OCI-LY7 (cell line): Measurements from ENCODE around the gene RSAD1. TPM values are rescaled to one million over a fixed set of nuclear protein-coding genes. Genes with fewer than 3 reads are reported as not detected.

ENCODE experiments used
- BruUV-seq: library from RNA; stranded (reverse); fragments of 400-500 nt; replicated peaks from 2 replicates; lab custom pipeline; 2021; lab: Mats Ljungman, UMichigan
- CTCF ChIA-PET: fragments of 300-600 bp; sonication (Branson Sonifier 250); formaldehyde crosslinking; loops from one replicate; lab custom pipeline; 2022; ENCODE audit warnings: antibody characterized with exemption; ENCODE audit not compliant: unreplicated experiment; lab: Charles Lee
- POLR2A ChIA-PET: fragments of 300-600 bp; sonication (Branson Sonifier 250); formaldehyde crosslinking; loops from one replicate; lab custom pipeline; 2022; ENCODE audit warnings: antibody characterized with exemption; lab: Charles Lee
- DNase-seq: peaks from one replicate; pipeline ENCODE4 v3.0.0-alpha.2; 2015; ENCODE audit warnings: low spot score
- H2AFZ ChIP-seq: fragments of 200-600 bp; sonication (generic), shearing (Covaris generic); 2 replicates; pipeline ENCODE4 v1.6.1; 2014; ENCODE audit warnings: mild to moderate bottlenecking, antibody characterized with exemption, low read length, moderate library complexity
- H3K27ac ChIP-seq: fragments of 200-600 bp; sonication (generic); 2 replicates; pipeline ENCODE4 v1.5.1; 2014; ENCODE audit warnings: mixed run types, low read depth, mild to moderate bottlenecking, moderate library complexity, low read length, inconsistent platforms; ENCODE audit not compliant: poor library complexity, severe bottlenecking
- H3K36me3 ChIP-seq: fragments of 200-600 bp; sonication (generic); 2 replicates; pipeline ENCODE4 v1.6.1; 2014; ENCODE audit warnings: mild to moderate bottlenecking, antibody characterized with exemption, low read length, moderate library complexity, mixed read lengths; ENCODE audit not compliant: insufficient read depth
- H3K4me1 ChIP-seq: fragments of 200-600 bp; sonication (generic); 2 replicates; pipeline ENCODE4 v1.5.1; 2014; ENCODE audit warnings: mild to moderate bottlenecking, low read length; ENCODE audit not compliant: insufficient read depth, poor library complexity, severe bottlenecking
- H3K4me2 ChIP-seq: fragments of 200-600 bp; sonication (generic); 2 replicates; pipeline ENCODE4 v1.6.1; 2014; ENCODE audit warnings: mild to moderate bottlenecking, low read length
- H3K4me3 ChIP-seq: fragments of 200-600 bp; sonication (generic); 2 replicates; pipeline ENCODE4 v1.5.1; 2014; ENCODE audit warnings: mild to moderate bottlenecking, low read depth, low read length; ENCODE audit not compliant: poor library complexity, severe bottlenecking
- H3K79me2 ChIP-seq: fragments of 200-600 bp; sonication (generic); 2 replicates; pipeline ENCODE4 v1.6.1; 2016; ENCODE audit warnings: low read depth, mild to moderate bottlenecking, low read length, moderate library complexity, mixed read lengths; ENCODE audit not compliant: insufficient read depth
- H3K9me2 ChIP-seq: fragments of 200-600 bp; sonication (generic); 2 replicates; pipeline ENCODE4 v1.6.1; 2016; ENCODE audit warnings: mild to moderate bottlenecking, low read length, mixed read lengths; ENCODE audit not compliant: insufficient read depth
- H3K9me3 ChIP-seq: fragments of 200-600 bp; sonication (generic); 2 replicates; pipeline ENCODE4 v1.6.1; 2014; ENCODE audit warnings: mild to moderate bottlenecking, mixed run types, low read length, mixed read lengths
- H4K20me1 ChIP-seq: fragments of 200-600 bp; sonication (generic); 2 replicates; pipeline ENCODE4 v1.6.1; 2014; ENCODE audit warnings: mild to moderate bottlenecking, antibody characterized with exemption, low read length, moderate library complexity, mixed read lengths; ENCODE audit not compliant: insufficient read depth
- EZH2phosphoT487 ChIP-seq: fragments of 200-600 bp; sonication (generic); IDR thresholded peaks from 2 replicates; pipeline ENCODE4 v1.6.1; 2018; ENCODE audit warnings: low read depth, borderline replicate concordance, mild to moderate bottlenecking, mixed run types, antibody characterized with exemption, low read length, moderate library complexity, mixed read lengths
- intact Hi-C: fragments of 100-400 bp; cut with micrococcal nuclease; formaldehyde crosslinking; loops from one replicate; pipeline ENCODE4 v1.10.0; 2022; ENCODE audit not compliant: unreplicated experiment
- total RNA-seq, 2 experiments: library from RNA; depleted of rRNA in 1 of 2; stranded (reverse); fragments of >200 nt in 1 of 2; shearing (Covaris generic) in 1 of 2; gene quantifications; 2 replicates each; pipeline ENCODE4 v1.2.3, GENCODE V29; 2014 to 2022
- TF ChIP-seq, protein P1 (sequence below): fragments of 200-600 bp; sonication (generic); conservative IDR thresholded peaks from 2 replicates; pipeline ENCODE4 v1.5.1; 2014; ENCODE audit warnings: mild to moderate bottlenecking, antibody characterized with exemption, low read length, moderate library complexity, mixed read lengths

RSAD1 gene
- total RNA-seq, 2 experiments from 2014 or later = 22.6 to 27.9 TPM

- Histone ChIP-seq H3K27ac (no peak overlapping the region), H3K9me3 (no peaks in the 10 kb centered on the region), H2AFZ (no peak overlapping the region), H3K79me2 (no peaks in the 10 kb centered on the region), H3K4me1 (no peaks in the 10 kb centered on the region), H3K4me2 (no peak overlapping the region), H3K36me3 (no peaks in the 10 kb centered on the region), H3K9me2 (no peaks in the 10 kb centered on the region), H4K20me1 (no peaks in the 10 kb centered on the region), H3K4me3 (no peak overlapping the region)
- POLR2A ChIA-PET = interaction anchor here (1.3 kb wide), 1 partner anchor 13 kb away, joined by 3 read pairs; no protein-coding TSS in a partner anchor
- TF ChIP-seq, protein P1, sequence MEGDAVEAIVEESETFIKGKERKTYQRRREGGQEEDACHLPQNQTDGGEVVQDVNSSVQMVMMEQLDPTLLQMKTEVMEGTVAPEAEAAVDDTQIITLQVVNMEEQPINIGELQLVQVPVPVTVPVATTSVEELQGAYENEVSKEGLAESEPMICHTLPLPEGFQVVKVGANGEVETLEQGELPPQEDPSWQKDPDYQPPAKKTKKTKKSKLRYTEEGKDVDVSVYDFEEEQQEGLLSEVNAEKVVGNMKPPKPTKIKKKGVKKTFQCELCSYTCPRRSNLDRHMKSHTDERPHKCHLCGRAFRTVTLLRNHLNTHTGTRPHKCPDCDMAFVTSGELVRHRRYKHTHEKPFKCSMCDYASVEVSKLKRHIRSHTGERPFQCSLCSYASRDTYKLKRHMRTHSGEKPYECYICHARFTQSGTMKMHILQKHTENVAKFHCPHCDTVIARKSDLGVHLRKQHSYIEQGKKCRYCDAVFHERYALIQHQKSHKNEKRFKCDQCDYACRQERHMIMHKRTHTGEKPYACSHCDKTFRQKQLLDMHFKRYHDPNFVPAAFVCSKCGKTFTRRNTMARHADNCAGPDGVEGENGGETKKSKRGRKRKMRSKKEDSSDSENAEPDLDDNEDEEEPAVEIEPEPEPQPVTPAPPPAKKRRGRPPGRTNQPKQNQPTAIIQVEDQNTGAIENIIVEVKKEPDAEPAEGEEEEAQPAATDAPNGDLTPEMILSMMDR = no peak
- TF ChIP-seq EZH2phosphoT487 = no peak
- CTCF ChIA-PET = no interaction called here
- intact Hi-C loops = no loop called here
- no TSS peak for BruUV-seq
- DNase-seq = no peak
Measured at GRCh38 chr17:50517504-50518383, 39.1 kb downstream of the RSAD1 start.

- H3K36me3 ChIP-seq = no peaks in the 10 kb centered on the region
Measured at GRCh38 chr17:50518384-50519023, 39.8 kb downstream of the RSAD1 start.

More at GRCh38 chr17:50518384-50519023, 39.8 kb downstream of the RSAD1 start:
- ChIA-PET CTCF (no interaction called here), POLR2A (interaction anchor here (1.3 kb wide), 1 partner anchor 14 kb away, joined by 3 read pairs; no protein-coding TSS in a partner anchor)
- intact Hi-C loops = no loop called here
- BruUV-seq = no TSS peak
- Histone ChIP-seq H2AFZ (no peak overlapping the region), H3K79me2 (no peaks in the 10 kb centered on the region), H3K4me3 (no peak overlapping the region), H3K9me3 (no peaks in the 10 kb centered on the region), H4K20me1 (no peaks in the 10 kb centered on the region), H3K27ac (no peak overlapping the region), H3K4me1 (no peaks in the 10 kb centered on the region), H3K9me2 (no peaks in the 10 kb centered on the region), H3K4me2 (no peak overlapping the region)
- TF ChIP-seq EZH2phosphoT487 = no peak
- TF ChIP-seq, protein P1 = no peak
- no peak for DNase-seq
